Activated CD4-positive, alpha-beta T cell treated with anti-CD3 and anti-CD28 coated beads, Interleukin-2, amount 50 U/mL, for 48 hours (primary cell): Measurements from ENCODE around the gene SLCO3A1.
"Not testable (repeated sequence)": the region's sequence is repeated elsewhere in the genome, so short reads cannot be mapped to it uniquely, and the experiment has no call there.

Experiments
- DNase-seq, 2 experiments: peaks; one replicate each; pipeline ENCODE4 v3.0.0-alpha.2; 2020

Gene SLCO3A1

DNA sequence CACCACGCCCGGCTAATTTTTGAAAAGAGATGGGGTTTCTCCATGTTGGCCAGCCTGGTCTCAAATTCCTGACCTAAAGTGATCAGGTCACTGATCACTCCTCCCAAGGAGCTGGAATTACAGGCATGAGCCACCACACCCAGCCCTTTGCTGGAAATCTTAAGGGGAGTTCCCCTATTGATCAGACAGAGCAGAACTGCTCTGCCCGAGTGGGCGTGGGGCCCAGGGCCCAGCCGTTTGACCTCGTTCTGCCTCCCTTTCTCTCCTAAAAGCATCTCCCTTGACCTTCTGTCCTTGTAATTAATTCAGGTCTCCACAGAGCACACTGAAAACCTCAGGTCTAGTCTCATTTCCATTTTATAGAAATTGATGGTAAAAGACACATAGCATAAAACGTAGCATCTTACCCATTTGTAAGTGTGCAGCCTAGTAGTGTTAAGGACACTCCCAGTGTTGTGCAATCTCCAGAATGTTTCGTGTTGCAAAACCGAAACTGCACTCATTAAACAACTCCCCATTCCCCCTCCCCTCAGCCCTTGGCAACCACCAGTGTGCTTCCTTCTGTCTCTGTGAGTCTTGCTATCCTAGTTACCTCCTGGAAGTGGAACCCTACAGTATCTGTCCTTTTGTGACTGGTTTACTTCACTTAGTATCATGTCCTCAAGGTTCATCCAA lies 89.3 kb downstream of the SLCO3A1 start:
- peak; percentile 33 to 50 for DNase-seq

DNA sequence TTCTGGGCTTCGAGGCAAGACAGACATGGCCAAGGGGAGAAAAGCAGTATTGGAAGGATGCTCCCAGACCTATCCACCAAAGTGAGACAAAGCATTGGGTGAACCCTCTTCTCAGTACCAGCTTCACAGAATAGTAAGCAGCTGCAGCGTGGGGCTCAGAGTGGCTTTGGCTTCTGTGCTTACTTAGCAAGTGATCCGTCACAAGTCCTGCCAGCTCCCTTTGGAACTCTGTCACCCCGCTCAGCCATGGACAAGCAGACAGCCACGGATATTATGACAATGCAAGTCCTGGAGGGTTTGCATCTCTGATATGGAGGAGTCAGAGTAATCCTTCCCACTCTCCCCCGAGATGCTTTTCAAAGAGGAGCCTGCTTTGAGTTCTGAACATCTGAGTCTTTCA lies 90.8 kb downstream of the SLCO3A1 start:
- no peak for DNase-seq

DNA sequence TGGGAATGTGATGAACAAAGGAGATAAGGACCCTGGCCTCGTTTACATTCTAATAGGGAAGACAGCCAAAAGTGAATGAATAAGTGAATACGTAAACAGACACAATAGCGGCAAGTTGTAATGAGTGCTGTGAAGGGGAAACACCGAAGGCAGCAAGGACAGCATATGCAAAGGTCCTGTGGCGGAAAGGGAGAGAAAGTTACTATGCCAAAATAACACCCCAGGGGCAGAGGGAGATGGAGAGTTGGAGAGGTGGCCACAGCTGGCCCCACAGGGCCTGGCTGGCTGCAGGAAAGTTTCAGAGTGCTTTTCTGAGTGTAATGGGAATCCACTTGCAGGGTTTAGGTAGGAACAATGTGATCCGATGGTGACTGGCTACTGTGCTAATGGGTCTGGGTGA lies 91.9 kb downstream of the SLCO3A1 start:
- DNase-seq: no peak

DNA sequence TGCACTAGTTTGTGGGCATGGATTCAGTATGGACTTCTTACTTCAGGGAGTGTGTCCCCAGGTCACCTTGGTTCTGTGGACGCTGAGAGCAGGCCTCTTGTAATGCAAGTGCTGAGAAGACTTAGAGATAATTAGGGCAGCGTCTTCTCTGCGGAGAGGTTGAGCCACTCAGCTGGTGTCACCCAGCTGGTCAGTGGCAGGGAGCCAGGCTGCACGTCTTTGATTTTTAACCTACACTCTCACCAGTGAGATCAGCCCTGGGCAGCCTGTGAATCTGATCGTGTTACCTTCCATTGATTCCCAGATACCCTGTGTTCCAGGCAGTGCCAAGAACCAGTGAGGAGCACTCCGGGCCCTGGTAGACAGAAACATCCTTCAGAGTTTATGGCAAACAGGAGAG lies 92.6 kb downstream of the SLCO3A1 start:
- DNase-seq: no peak

DNA sequence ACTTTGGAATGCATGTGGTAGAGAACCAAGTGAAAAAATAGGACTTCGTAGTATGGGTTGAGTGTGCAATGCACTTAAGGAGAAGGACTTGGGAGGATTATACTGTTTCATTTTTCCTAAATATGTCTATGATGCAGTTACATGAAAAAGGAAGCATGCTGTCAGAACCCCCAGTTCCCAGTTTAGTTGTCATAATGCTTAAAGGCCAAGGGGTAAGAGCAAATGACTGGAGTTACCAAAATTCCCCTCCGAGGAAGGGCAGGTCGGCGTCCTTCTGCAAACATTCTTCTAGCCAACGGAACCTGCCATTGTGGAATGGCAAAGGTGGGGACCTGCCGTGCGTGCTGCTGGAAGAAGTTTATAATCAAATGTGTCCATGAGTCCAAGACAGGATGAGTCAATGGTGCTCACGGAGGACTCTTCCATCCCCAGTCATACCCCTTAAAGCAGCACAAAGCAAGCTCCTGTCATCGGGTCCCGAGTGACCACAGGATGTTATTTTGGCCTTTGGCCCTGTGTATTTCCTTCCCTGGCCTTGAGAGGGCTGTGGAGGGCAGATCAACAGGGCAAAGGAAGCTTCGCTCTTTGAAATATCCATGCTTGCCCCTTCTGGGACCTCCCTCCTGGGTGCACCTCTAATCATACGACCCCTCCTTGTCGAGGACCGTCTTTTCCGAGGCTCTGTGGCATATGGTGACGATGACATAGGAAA lies 93.2 kb downstream of the SLCO3A1 start:
- DNase-seq: no peak

DNA sequence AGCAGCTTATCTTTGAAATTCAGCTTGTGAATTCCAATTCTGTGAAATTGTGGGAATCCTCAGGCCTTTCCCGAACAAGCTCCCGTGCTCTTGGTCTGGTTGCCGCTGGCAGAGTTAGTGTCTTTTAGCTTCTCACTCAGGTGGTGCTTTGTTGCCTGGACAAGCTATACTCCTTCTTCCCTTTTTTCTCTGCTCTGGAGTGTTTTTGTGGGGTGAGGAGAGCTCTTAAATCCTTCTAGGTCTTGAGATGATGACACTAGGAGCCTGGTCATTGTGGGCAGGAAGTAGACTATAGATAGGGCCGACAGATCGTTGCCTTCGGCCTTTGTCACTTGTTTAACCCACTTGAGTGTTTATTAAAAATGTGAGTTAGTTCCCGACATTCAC lies 93.8 kb downstream of the SLCO3A1 start:
- no peak for DNase-seq

DNA sequence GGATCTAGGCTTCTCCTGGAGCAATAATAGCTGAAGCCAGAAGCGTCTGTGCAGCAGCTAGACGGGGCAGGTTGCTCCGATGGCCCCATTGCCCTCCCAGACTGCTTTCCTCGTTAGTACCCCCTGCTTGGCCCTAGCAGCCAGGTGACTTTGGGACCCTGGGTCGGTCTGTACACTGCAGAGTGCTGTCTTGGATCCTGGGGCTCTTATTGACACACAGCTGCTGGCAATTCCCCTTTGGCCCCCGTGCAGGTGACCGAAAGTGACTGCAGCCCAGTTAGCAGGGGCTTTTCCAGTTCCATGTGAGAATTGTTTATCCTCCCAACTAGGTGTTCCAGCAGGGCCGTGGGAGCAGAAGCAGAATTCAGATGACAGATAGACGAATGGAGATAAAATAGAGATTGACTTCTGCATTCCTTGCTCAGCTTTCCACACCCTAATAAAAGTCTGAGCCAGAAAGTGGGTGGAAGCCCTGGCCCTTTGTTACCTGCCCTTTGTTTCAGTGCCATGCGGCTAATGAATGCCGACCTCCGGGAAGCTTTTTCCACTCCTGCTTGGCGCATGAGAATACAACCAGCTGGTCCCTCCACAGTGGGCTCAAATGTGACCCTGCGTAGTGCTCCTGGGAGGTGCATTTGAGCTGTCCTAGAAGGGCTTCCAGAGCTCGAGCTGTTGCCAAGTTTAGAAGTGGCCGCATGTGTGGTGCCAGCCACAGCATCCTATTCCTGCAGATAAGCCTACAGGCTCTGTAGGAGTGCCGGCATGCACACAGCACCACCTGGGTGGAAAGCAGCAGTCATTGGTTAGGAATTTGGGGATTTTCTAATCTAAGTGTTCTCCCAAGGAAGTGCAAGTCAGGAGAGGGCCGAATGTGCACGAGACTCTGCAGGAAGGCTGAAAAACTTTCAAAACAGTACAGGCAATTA lies 94.4 kb downstream of the SLCO3A1 start:
- DNase-seq: no peak

DNA sequence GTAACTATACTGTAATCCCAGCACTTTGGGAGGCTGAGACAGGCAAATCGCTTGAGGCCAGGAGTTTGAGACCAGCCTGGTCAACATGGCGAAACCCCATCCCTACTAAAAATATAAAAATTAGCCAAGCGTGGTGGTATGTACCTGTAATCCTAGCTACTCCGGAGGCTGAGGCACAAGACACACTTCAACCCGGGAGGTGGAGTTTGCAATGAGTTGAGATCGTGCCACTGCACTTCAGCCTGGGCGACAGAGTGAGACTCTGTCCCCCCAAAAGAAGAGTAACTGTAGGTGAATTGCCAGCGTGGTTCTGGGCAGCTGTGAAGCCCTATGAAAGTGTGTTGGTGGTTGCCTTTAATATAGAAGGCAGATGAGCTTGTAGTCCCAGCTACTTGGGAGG lies 95.9 kb downstream of the SLCO3A1 start:
- DNase-seq: no peak

DNA sequence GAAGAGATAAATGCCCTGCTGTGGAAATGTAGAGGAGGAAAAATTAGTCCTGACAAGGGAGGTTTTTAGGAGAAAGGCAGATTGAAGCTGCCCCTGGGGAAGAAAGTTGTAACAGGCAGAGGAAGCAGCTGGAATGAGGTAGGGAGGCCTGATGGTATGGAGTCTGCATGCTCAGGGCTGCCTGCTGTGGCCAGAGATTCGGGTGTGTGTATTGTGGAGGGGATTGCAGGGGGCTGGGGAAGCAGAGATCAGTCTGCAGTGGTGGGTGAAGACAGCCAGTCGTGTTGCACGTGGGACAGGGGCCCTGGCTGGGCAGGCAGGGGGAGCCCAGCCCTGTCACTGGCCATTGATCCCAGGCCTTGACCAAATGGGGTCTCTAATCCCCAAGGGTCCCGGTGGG lies 96.5 kb downstream of the SLCO3A1 start:
- no peak for DNase-seq

DNA sequence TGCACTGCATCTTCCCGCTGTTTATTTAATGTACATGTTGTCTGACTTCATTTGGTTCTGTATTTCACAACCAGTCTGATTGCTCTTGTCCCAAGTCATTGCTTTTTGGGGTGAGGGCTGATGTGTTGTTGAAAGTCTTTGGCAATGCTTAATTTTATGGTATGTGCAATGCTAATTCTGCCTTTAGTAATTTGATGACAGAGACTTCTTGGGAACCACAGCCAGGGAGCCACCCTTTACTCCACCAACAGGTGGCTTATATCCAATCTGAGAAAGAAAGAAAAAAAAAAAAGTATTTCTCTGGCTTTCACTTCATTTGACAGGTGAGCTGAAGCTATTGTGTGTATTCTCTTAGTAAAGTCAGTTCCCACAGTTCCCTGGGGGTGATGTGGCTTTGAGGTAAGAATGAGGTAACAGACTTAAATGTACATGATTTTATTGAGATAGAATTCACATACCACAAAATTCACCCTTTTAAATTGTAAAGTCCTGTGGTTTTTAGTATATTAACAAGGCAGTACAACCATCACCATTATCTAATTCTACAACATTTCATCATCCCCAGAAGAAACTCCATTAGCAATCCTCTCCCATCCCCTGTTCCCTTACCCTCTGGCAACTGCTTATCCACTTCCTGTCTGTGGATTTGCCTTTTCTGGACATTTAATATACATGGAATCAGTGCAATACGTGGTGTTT lies 97.3 kb downstream of the SLCO3A1 start:
- no peak for DNase-seq

DNA sequence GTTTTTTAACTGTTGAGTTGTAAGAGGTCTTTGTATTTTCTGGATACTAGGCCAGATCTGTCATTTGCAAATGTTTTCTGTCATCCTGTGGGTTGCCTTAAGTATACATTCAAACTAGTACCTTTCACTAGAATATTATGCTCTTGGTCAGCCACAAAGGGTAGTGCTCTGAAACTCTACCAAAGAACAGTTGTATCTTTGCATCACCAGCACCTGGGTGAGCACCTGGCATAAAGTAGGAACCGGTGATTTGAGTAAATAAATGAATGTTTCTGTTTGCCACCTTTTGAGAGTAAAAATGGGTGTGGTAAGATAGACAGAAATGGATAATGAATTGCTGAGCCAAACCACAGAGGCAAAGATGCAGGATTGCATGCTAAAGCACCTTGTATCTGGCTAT lies 98.7 kb downstream of the SLCO3A1 start:
- no peak for DNase-seq

DNA sequence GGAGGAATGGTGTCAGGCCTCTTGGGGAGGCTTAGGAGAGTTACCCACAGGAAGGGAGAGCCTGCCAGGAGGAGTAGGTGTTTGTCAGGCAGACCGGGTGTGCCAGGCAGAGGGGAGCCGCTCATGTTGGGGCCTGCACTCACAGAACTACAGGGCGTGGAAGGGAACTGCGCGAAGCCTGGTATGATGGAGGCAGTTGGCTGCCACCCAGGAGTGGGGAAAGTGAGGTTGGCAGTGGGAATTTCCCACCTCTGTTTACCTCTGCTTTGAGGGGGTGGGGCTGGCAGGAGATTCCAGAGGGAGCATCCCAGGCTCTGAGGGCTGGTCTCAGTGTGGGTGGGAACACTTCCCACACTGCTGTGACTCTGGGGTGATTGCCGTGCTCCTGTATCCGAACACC lies 99.9 kb downstream of the SLCO3A1 start:
- DNase-seq: no peak

DNA sequence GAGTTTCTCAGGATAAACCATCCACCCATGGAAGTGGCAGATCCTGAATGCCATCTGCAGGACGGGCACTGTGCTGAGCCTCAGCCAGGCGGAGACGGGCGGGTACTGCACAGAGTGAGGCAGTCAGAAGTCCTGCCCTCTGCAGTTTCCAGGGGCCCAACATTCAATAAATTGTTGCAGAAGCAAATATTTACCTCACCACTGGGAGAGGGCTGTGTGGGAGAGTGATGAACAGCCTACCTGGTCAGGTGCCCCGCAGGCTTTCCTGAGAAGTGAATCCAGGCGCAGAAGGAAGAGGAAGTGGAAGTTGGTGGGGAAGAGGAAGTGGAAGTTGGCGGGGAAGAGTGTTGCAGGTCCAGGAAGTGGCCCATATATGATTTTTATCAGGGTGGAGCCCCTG lies 100.8 kb downstream of the SLCO3A1 start:
- no peak for DNase-seq

DNA sequence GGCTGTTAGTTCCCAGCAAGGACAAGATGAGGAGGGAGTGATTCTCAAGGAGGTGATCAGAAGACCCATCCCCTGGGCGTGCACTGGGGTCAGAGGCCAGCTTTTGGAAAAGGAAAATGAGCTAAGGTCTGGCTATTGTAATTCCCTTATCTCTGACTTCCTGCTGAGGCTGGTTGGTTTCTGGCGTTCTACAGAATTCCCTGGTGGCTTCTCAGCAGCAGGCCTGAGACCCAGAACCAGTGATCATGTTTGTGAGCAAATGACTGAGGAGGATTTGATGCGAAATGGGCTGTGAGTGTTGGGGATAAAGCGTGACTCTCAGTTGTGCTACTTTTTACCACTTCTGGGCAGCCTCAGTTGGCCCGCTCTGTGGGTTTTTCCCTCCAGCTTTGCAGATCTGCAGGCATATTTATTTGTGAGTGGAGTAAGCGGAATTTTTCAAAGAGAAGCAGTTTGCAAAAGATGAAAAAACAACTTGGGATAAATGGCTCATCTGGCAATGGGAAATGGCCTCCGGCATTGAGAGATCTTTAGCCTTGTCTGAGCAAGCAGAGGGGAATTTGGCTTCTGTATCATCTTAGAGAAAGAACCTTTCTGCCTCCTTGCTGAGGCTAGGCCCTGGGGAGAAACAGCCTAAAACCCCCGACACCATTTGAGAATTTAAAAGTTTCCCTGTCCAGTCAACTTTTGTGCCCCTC lies 102.7 kb downstream of the SLCO3A1 start:
- DNase-seq: no peak

DNA sequence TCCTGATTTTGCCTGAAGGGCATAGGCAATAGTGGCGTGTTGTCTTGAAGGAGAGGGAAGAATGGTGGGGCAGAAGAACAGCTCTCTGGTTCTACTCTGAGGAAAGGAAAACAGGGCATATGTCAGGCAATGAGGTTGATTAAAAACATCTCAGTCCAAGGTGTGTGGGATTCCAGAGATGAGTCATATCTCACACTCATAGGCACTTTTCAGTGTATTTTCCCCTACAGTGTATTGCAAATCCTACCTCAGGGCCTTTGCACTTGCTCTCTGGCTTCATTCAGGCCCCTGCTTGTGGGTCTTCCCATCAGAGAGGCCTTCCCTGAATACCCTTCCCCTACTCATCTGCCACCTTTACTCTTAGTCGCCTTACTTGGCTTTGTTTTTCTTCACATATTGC lies 107.8 kb downstream of the SLCO3A1 start:
- DNase-seq: no peak

DNA sequence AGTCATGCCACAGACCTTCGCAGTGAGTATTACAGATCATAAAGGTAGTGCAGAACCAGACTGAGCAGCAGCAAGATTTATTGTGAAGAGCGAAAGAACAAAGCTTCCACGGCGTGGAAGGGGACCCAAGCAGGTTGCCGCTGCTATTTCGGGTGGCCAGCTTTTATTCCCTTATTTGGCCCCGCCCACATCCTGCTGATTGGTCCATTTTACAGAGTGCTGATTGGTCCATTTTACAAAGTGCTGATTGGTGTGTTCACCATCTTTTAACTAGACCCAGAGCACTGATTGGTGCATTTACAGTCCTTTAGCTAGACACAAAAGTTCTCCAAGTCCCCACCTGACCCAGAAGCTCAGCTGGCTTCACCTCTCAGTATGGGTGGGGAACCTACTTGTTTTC lies 110.2 kb downstream of the SLCO3A1 start:
- not testable (repeated sequence) for DNase-seq

DNA sequence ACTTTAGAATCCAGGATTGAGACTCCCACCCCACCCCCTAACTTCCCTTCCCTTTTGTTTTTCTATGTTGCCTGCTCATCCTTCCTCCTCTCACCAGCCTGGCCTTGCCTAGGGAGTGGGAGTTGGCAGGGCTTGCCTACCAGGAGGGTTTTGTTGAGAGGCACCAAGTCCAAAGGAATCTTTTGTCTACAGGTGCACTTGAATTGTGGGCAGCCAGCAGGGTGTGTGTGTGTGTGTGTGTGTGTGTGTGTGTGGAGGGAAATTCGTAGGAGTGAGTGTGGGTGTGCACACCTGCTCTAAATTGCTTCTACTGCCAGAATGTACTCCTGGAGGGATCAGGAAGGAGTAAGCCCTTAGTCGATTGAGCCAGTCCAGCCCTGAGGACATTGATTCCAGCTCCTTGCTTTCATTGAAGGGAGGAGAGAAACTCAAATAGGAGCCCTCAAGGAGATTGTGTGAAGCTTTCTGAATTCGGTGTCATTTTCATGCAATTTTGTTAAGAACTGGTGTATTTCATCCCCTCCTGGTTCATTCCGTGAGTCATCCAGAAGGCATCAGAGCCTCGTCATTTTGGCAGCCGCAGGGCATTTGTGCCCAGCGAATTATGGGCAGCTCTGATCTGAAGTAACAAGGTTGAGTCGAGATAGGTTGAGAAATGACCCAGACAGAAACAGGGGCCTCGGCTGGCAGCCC lies 112.1 kb downstream of the SLCO3A1 start:
- DNase-seq: no peak

DNA sequence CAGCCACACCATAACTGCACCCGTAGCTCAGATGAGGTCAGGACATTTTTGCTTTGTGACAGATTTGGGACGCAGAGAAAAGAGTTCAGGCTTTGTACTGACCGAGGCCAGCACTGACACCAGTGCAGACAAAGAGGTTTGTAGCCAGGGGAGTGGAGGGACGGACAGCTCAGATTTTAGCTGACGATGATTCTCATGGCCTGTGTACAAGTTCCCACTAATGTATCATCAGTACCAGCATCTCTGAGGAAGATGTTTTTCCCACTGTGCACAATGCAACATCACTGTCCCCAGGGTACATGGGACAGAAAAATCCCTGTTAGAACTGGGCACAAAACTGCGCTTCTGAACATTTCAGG lies 112.7 kb downstream of the SLCO3A1 start:
- no peak for DNase-seq

DNA sequence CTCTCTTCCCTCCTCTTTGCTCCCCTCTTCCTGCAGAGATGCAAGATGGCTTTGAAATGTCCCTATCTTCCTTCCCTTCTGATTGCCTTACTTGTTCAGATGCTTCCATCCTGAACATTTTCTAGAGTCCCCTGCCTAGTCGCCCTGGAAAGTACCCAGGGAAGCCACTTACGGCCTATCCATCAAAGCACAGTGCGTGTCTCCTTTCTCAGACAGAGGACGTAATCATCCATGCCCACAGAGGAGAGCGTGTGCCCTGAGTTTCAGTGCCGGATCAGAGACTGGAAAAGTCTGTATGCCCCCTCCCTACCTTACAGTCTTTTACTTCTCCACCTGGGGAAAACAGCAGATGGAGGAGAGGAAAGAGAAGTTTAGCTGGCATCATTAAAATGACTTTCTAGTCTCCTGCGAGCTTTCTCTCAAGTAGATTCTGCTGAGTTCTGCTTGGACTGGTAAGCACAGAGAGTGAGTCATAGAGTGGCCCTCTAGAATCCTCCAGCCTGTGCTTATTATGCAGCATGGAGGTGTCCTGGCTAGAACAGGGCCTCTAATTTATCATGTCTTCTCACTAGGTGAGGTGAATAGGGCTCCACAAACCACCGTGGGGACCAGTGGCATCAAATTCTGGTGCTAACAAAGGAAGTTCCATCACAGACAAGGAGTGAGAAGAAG lies 114.6 kb downstream of the SLCO3A1 start:
- no peak for DNase-seq

DNA sequence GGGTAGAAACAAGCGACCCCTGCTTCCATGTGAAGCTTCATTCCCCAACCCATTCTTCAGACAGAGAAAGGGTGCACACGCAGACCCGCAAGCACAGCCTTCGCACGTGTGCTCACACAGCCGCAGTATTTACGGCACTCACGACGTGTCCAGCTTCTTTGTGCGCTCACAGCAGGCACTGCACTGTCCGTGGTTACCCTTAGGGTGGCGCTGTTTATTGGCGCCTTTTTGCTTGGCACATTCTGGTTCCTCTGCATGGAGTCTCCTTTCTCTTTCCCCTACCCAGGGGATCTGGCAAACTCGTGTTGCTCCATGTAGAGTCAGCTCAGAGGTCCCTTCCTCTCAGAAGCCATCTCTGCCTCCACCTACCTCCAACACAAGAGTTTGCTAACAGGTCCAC lies 115.1 kb downstream of the SLCO3A1 start:
- no peak for DNase-seq

DNA sequence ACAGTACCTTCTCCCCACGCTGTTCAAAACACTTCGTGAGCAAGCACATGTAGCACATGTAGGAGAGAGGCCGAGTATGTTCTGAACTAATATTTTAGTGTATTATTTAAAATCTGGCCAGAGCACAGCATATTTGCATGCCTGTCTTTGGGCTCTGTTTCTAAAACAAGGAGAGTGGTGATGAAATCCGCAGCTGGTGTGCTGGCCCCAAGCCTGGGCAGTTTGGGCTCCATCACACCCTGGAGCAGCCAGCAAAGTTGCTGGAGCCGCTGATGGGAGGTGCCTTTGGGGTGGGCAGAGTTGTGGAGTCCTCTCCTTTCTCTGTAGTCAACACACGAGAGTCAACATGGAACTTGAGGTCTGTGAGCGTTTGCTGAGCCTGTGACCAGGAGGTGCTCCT lies 116.6 kb downstream of the SLCO3A1 start:
- DNase-seq: no peak
